ENCODE results near the gene KHDC1L.
"Not testable (repeated sequence)": the region's sequence is repeated elsewhere in the genome, so short reads cannot be mapped to it uniquely, and the experiment has no call there.

Gene KHDC1L

GRCh38 chr6:73225396-73225795 is at the start of gene KHDC1L:
KHDC1L (minus strand) TSS chr6:73225496; CDS start chr6:73225408, 88 bp downstream.
- DNase-seq (ENCODE audit: low spot score) = no peak

- DNase-seq (ENCODE audit: low spot score) = not testable (repeated sequence)
Observed at GRCh38 chr6:73269296-73269695, 44.0 kb upstream of the KHDC1L start.

GRCh38 chr6:73268896-73269295 is 43.6 kb upstream of the KHDC1L start:
- not testable (repeated sequence) for DNase-seq (ENCODE audit: low spot score)

- no peak for DNase-seq (ENCODE audit: low spot score)
Observed at GRCh38 chr6:73264446-73264845, 39.1 kb upstream of the KHDC1L start.

- no peak for DNase-seq (ENCODE audit: low spot score)
Observed at GRCh38 chr6:73263570-73263909, 38.2 kb upstream of the KHDC1L start.

GRCh38 chr6:73262671-73263569 is 37.6 kb upstream of the KHDC1L start, which contains the start of gene KHDC1:
KHDC1 (minus strand) TSS chr6:73263196; CDS start chr6:73242517, 20,679 bp downstream.
- peak; percentile 93 for DNase-seq (ENCODE audit: low spot score)

GRCh38 chr6:73258721-73259120 is 33.4 kb upstream of the KHDC1L start:
- DNase-seq (ENCODE audit: low spot score) = no peak

GRCh38 chr6:73254323-73254722 is 29.0 kb upstream of the KHDC1L start:
- not testable (repeated sequence) for DNase-seq (ENCODE audit: low spot score)

GRCh38 chr6:73252703-73253102 is 27.4 kb upstream of the KHDC1L start:
- no peak for DNase-seq (ENCODE audit: low spot score)

GRCh38 chr6:73250016-73250415 is 24.7 kb upstream of the KHDC1L start:
- DNase-seq (ENCODE audit: low spot score) = no peak

- no peak for DNase-seq (ENCODE audit: low spot score)
Observed at GRCh38 chr6:73248192-73248903, 23.1 kb upstream of the KHDC1L start.

GRCh38 chr6:73242001-73242400 is 16.7 kb upstream of the KHDC1L start:
- DNase-seq (ENCODE audit: low spot score) = no peak

- DNase-seq (ENCODE audit: low spot score) = no peak
Observed at GRCh38 chr6:73240730-73241129, 15.4 kb upstream of the KHDC1L start.

- no peak for DNase-seq (ENCODE audit: low spot score)
Observed at GRCh38 chr6:73236144-73236750, 11.0 kb upstream of the KHDC1L start.

- no peak for DNase-seq (ENCODE audit: low spot score)
Observed at GRCh38 chr6:73234733-73235132, 9.4 kb upstream of the KHDC1L start.

GRCh38 chr6:73233971-73234370 is 8.7 kb upstream of the KHDC1L start:
- not testable (repeated sequence) for DNase-seq (ENCODE audit: low spot score)

- no peak for DNase-seq (ENCODE audit: low spot score)
Observed at GRCh38 chr6:73233048-73233447, 7.8 kb upstream of the KHDC1L start.

GRCh38 chr6:73231986-73232391 is 6.7 kb upstream of the KHDC1L start:
- no peak for DNase-seq (ENCODE audit: low spot score)

- no peak for DNase-seq (ENCODE audit: low spot score)
Observed at GRCh38 chr6:73227606-73228255, 2.4 kb upstream of the KHDC1L start.

GRCh38 chr6:73216859-73217258 is 8.4 kb downstream of the KHDC1L start:
- DNase-seq (ENCODE audit: low spot score) = no peak

- DNase-seq (ENCODE audit: low spot score) = no peak
Observed at GRCh38 chr6:73209117-73209516, 16.2 kb downstream of the KHDC1L start.

GRCh38 chr6:73207221-73207837 is 18.0 kb downstream of the KHDC1L start:
- no peak for DNase-seq (ENCODE audit: low spot score)

Measured in D341Med (cell line).